Measurements from ENCODE around the gene SLC18A2.

Gene SLC18A2

GRCh38 chr10:117239051-117239450 is 1.9 kb upstream of the SLC18A2 start:
- no peak for DNase-seq

GRCh38 chr10:117239721-117240620 is 943 bp upstream of the SLC18A2 start:
- no peak for DNase-seq

- DNase-seq, result no peak
Measured at GRCh38 chr10:117241541-117242462, 888 bp downstream of the SLC18A2 start.

DNA sequence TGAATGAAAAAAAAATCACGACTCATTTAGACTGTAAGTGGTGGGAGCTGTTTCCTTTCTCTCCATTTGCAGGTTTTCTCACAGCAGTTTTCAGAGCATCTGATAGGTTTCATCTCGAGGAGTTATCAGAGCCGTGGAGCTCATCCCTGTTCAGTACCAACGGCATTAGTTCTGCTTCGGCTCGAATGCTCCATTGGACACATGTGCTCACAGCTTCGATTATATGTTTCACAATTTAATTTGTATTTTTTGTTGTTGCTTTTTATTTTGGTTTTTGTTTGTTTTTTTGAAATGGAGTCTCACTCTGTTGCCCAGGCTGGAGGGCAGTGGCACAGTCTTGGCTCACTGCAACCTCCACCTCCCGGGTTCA is 1.5 kb downstream of the SLC18A2 start:
- DNase-seq, result no peak

DNA sequence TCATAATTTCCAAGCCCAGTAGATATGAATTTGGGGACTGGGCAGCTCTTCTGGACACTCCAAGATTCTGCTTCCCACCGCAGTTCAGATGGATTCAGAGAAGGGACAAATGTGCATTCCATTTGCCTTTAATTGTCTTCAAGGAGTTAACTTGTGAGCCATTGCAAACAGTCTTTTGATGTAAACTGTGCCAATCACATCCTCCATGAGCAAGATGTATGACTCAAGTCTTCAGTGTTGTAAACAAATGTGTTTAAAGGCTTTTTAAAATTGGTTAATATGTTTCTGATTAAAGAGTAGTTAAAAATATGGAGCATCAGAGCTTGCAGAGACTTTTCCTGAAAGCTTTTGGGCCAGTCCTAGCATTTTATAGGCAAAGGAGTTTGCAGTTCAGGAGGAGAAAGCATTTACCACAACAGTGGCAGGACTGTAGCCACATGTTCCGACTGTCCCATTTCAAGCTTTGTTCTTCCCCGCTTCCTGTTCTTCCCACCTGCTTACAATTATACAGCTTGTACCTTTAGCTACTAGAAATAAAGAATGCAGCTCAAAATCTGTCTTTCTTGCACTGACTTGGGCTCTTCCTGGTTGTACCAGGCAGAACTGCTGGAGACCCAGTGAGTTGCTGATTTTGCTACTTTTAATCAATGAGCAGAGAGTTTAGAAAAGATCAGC is 6.2 kb downstream of the SLC18A2 start:
- no peak for DNase-seq

DNA sequence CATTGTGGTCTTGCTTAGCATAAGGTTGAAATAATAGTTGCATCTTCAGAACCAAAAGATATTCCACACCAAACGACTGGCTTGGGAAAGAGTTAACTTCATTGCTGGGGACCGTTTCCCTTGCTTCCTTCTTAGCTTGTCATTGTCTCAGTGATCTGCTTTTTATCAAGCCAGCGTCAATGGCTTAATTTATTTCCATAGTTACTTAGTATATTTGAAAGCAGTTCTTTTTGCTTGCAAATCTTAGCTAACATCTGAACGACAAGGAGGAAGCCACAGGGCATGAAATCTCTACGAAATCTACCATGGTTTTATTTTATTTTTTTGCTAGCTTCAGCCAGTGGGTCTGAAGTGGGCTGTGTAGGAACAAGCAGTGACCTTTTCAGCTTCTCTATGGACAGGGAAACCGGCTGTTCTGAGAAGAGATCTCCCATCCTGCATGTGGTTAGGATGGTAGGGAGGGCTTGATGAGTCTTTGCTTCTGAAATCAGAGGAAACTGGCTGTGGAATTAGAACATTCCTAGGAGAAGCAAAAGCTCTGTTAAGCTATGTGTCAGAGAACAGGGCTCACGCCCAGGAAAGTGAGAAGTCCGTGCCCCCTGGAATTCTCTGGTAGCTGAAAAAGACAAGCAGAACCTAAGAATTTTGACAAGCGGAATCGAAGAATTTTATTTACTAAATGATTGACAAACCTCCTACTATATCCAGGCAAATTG is 8.0 kb downstream of the SLC18A2 start:
- peak; percentile 46 for DNase-seq

GRCh38 chr10:117249493-117250093 is 8.7 kb downstream of the SLC18A2 start:
- no peak for DNase-seq

- no peak for DNase-seq
Measured at GRCh38 chr10:117250411-117250810, 9.5 kb downstream of the SLC18A2 start.

DNA sequence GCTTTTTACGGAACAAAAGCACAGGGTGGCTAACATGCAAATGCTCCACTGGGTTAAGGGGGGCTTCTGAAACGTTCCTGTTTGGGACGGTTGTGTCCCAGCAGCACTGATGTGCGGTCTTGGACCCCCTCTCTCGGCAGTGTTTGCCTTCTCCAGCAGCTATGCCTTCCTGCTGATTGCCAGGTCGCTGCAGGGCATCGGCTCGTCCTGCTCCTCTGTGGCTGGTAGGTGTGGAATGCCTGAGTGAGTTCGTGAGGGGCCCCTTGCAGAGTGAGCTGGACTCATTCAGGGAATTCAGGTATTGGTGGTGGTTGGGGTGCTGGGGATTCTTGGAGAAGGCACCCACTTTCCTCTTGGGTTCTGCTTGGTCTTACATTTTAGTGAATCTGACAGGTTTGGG is 13.0 kb downstream of the SLC18A2 start:
- no peak for DNase-seq

DNA sequence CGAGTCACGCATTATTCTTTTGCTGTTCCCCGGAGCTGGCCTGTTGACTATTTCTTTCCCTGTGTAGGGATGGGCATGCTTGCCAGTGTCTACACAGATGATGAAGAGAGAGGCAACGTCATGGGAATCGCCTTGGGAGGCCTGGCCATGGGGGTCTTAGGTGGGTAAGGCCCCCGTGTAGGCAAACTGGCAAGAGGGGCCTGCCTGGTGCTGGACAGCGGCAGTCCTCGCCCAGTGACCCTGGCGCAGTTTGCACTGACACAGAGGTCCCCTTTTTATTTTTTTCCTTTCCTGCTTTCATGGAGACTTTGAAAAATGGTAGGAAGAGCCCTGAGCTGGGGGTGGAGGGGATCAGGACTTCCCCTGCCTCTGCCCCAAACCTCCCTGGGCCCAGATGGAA is 13.4 kb downstream of the SLC18A2 start:
- DNase-seq, result no peak

- DNase-seq, result no peak
Measured at GRCh38 chr10:117254774-117255735, 14.1 kb downstream of the SLC18A2 start.

- no peak for DNase-seq
Measured at GRCh38 chr10:117255835-117256460, 15.0 kb downstream of the SLC18A2 start.

- no peak for DNase-seq
Measured at GRCh38 chr10:117256910-117257309, 16.0 kb downstream of the SLC18A2 start.

DNA sequence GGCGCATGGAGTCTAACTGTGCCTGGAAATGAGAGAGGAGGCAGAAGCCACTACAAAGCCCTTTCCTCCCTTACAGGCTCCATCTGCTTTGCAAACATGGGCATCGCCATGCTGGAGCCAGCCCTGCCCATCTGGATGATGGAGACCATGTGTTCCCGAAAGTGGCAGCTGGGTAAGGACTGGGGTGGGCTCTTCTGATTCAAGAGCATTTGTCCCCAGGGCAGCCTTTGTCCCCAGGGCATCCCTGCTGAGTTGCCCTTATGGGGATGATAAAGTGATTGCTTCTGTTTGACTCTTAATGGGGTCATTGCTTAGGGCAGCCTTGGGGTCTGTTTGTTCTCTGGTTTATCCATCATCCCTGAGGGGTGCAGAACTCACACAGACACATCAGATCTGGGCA is 16.8 kb downstream of the SLC18A2 start:
- DNase-seq, result no peak

GRCh38 chr10:117259279-117259678 is 18.4 kb downstream of the SLC18A2 start:
- DNase-seq, result no peak

- DNase-seq, result no peak
Measured at GRCh38 chr10:117260084-117260483, 19.2 kb downstream of the SLC18A2 start.

- DNase-seq, result no peak
Measured at GRCh38 chr10:117261501-117261900, 20.6 kb downstream of the SLC18A2 start.

DNA sequence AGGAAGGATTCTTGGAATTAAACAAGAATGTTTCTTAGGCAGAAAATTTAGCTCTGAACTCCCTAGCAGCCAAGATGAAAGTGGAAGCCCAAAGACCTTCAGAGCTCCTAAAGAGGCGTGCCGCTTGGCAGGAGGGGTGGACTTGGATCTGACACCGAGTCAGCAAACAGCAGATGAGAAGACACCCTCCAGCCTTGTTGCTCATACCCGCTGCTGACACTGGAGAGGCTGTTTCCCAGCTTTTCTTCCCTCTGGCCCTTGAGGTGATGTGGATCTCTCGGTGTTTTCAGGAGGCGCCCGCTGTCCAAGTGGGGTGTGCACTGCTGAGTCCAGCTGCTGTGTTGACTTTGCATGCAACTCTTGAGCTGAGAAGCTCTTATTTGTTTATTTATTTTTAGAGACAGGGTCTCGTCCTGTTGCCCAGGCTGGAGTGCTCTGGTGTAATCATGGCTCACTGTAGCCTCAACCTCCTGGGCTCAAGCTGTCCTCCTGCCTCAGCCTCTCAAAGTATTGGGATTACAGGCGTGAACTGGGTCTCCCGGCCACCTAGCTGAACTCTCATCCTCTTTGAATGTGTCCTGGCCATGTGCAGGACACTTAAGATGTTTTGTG is 21.5 kb downstream of the SLC18A2 start:
- DNase-seq, result no peak

- DNase-seq, result no peak
Measured at GRCh38 chr10:117262903-117263293, 22.0 kb downstream of the SLC18A2 start.

GRCh38 chr10:117264782-117265181 is 23.9 kb downstream of the SLC18A2 start:
- DNase-seq, result no peak
